HG02798 (cell line): ENCODE results near the gene HCN4.
"Not testable (repeated sequence)": the region's sequence is repeated elsewhere in the genome, so short reads cannot be mapped to it uniquely, and the experiment has no call there.

ENCODE experiments used
- ATAC-seq: cut with Tn5 transposase; IDR thresholded peaks from one replicate; pipeline ENCODE4 v1.9.1; 2021; ENCODE audit warnings: mild to moderate bottlenecking; ENCODE audit not compliant: unreplicated experiment, poor library complexity

HCN4 gene

GRCh38 chr15:73368301-73369136, at the start of gene HCN4:
TSS of gene HCN4 (minus strand) at chr15:73368958. CDS start at chr15:73368270, 688 bp downstream.
- ATAC-seq, result no peak

GRCh38 chr15:73414876-73415275, 46.1 kb upstream of the HCN4 start:
- ATAC-seq, result no peak

DNA sequence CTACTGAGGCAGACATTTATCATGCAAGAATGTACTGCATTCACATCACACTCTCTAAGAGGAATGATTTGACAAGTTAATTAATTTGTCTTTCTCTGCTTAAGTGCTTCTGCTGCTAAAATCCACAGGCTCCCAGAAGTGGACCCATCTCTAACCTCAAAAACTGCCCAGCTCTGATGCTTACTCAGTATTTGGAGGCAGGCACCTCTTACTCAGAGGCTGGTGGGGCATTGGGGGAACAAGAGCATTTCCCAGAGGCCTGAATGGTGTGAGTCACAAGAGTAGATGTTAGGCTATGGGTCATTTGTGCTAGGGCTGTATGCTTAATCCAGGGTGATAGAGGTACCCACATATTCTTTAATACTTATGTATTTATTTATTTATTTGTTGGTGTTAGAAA, 34.4 kb upstream of the HCN4 start:
- no peak for ATAC-seq

DNA sequence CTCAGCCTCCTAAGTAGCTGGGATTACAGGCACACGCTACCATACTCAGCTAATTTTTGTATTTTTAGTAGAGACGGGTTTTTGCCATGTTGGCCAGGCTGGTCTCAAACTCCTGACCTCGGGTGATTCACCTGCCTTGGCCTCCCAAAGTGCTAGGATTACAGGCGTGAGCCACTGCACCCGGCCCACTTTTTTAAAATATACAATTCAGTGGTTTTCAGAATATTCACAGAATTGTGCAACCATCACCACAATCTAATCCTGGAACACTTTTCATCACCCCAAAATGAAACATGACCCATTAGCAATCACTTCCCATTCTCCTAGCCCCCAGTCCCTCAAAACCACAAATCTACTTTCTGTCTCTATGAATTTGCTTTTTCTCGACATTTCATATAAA, 31.5 kb upstream of the HCN4 start:
- not testable (repeated sequence) for ATAC-seq

DNA sequence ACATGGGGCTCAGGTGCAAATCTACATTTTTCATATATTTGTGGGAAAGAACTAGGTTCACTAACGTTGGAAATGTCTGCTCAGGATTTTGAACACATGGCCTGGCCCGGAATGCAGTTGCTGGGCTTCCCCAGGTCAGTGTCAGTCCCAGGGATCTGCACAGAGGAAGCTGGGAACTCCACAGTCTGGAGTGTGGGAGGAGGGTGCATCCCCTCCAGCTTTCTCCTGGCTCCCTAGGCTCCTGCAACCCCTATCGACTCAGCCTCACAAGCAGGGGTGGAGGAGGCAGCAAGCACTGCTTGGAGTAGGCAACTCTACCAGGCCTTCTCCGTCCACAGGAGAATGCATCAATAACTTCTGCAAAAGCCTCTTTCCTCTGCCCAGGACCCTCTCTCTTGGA, 30.1 kb upstream of the HCN4 start:
- no peak for ATAC-seq

GRCh38 chr15:73397461-73397860, 28.7 kb upstream of the HCN4 start:
- ATAC-seq, result no peak

DNA sequence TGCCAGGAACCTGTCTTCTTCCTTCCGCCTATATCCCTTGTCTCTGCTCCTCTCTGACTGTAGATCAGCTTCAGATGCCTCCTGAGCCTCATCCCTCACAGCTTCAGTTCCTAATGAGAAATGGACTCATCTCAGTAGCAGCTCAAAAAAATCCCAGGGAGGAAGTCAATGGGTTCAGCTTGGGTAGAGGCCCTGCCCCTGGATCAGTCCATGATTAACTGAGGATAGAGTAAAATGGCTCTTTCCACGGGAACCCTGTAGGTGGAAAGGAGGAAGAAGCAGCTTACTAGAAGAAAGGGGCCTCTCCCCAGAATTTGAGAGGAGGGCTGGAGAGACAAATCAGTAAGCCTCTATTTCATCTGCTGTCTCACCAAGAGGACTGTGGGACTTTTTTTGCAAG, 26.9 kb upstream of the HCN4 start:
- ATAC-seq, result no peak

GRCh38 chr15:73394782-73395181, 26.0 kb upstream of the HCN4 start:
- ATAC-seq, result no peak

- ATAC-seq, result no peak
Measured at GRCh38 chr15:73393336-73393735, 24.6 kb upstream of the HCN4 start.

DNA sequence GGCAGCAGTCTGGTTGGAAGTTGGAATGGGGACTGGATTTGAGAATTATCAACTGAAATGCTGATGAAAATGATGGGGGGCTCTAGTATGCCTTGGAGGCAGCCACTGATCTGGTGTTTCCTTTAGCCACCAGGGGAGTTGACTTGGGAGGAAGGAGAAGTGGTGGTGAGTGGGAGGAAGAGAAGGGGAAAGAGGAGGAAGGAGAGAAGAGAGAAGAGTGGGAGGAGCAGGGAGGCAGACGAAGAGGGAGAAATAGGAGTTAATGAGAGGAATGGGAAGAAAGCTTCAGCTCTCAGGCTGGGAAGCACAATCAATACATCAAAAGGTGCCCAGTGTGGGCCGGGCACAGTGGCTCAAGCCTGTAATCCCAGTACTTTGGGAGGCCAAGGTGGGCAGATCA, 23.3 kb upstream of the HCN4 start:
- ATAC-seq, result no peak

DNA sequence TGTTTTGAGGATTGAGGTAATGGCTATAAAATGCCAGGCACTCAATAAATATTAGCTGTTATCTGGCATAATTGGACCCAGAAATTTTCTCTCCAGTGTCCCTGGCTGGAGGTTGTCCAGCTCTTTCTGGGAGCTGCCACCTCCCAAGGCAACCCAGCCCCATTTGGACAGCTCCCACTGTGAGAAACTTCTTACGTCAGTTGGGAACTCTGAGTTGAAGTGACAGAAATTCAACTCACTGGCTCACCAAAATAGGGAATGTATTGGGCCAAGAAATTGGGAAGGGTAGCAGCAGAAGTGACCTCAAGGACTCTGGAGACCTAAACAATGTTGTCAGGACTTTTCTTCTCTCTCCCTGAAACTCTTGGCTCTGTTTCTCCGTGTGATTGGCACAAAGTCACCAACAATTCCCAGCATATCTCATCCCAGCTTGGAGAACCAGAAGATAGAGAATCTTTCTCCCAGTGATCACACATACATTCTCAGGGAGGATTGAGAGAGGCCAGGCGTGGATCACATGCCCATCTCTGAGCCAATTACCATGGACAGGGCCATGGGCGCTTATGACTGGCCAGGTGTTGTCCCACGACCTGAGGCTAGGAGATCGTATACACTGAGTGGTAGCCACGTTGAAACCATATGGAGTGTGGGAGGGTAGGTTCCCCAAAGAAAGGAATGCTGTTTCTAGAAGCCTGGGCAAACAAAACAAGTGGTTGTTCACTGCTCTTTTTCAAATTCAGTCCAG, 22.5 kb upstream of the HCN4 start:
- ATAC-seq, result no peak

DNA sequence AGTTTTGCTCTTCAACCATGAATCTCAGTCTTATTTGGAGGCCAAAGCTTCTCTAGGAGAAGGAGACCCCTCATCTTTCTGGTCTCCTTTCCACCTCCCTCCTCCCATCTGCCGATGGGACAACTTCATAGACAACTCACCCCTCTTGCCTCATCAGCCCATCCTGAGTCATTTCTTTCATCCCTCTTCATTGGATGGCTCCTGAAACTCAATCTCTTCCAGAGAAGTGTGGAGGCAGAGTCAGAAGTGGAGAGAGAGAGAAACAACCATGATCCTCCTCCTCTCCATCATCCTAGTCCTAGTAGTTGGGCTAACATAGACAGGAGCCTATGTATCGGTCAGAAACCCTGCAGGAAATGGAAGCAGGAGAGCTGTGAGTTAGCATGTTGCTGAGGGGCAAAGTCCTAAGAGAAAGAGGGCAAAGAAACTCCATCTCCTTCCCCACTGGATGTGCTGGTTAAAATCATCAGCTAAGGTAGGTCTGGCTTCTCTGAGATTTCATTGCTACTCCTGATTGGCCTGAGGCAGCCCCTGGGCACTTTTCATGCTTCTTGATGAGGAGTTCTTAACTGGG, 21.3 kb upstream of the HCN4 start:
- no peak for ATAC-seq

DNA sequence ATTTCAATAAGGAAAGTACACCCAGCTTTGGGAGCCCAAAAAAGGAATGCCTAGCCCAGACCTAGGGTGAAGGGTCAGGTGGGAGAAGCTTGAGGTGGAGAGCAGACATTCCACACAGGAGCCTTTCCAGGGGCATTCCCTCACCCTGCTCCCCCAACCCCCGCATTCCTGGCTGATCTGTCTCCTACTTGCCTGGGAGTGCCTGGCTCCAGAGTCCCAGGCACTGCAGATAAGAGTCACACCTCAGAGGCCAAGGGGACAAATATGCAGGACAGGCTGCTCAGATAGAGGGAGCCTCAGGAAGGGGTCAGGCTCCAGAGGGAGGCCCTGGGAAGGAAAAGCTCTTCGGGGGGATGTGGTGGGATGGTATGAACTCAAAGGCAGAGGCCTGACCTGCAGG, 20.8 kb upstream of the HCN4 start:
- ATAC-seq, result no peak

DNA sequence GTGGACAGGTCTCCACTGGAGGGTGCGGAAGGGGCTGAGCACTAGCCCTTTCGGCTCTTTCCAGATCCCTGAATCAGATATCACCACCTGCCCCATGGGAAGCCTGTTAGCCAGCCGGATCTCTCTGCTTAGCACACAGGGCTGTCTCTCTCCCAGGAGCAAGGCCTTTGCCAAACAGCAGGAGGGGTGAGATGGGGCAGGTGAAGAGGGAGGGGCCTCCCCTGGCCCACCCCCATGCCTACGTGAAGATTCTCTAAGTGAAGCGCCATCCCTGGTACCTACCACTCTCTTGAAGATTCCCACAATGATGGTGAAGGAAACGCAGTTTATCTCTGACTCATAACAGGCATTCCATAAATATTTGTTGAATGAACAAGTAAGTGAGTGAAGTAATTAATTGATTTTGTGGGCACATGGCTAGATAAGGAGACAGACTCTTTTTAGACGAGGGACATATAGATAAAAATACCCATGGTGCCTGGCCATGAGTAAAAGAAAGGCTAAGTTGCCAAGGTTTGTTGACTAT, 19.6 kb upstream of the HCN4 start:
- no peak for ATAC-seq

DNA sequence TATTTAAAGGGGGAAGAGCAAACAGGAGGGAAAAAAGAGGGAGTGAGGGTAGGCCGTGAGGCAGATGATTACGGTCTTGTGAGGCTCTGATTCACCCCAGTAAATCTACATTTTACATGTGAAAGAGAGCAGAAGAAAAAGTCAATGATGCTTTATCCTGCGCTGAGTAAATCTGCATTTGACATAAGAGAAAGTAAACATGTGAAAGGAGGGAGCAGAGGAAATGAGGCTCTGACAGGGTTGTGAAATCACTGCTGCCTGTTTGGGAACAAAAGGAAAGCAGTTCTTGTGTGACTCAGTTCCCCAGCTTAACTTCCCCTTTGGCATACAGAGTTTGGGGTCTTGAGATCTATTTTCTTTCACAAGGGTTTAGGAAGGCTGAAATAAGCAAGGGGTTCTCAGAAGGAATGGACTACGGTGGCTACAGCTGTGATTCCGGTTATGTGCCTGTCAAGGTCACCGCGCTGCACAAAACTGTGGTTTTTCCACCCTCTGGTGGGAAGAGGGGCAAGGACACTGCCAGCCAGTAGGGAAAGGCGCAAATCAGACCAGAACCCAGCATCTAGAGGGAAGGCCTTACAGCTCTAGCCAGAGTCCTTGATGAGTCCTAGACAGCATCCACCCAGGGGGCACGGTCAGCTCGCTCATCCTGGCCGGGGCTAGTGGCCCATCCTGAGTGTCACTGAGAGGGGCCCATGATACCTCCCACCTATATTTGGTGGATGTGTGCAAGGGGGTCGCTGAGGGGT, 18.9 kb upstream of the HCN4 start:
- no peak for ATAC-seq

DNA sequence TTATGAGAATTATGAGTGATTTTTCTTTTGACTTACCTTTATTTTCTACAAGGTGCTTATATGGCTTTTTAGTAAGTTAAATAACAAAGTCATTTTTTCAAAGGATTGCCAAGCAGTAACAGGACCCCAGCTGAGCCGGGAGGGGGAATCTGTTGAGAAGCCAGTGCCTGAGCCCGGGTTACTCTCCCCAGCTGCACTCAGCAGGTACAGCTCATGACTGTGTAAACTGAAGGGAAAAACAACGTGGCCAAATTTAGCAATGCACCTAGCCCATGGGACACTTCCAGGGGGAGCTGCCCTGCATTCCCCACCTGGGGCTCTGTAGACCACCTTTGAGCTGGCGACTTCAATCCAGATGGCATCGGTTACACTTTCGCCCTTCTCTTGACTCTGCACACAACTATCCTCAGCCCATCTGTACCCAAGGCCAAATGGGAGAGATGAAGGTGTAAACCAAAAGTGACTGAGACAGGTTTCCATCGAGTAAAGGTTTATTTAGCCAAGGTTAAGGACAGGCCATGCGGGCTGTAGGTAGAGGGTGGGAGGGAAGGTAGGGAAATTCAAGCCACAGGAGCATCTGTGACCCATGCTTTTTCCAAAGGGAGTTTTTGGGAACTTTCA, 18.2 kb upstream of the HCN4 start:
- ATAC-seq, result no peak

DNA sequence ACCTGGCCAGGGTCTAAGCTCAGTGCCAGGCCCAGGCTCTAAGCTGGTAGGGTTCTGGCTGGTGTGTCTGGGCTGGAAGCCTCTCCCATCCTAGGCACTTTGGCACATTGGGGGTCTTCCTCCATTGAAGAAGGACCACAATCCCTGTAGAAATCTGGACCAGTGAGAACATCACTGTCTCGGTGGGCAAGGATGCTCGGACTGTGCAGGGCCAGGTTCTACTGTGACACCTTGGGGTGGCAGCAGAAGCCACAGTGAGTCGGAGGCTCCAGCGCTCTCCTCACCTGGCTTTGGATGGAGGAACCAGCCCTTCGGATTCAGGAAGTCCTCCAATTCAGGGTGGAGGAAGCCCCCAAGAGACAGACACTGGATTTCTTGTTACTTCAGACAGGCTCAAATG, 17.5 kb upstream of the HCN4 start:
- ATAC-seq, result no peak

DNA sequence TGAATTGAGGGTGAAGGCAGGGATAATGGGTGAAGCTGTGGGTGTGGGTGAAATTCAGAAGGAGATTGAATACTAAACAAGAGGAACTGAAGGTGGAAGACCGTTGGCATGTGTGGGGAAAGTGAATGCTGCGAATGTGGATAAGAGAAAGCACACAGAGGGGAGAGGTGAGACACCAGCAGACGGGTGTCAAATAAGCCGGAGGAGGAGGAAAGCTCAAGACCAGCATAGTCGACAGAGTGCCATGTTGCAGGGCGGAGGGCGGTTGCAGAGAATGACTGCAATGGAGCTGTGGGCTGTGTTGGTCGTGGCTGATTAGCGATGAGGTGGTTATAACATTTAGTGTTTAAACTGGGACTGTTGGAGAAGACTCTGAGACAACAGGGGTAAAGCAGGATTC, 16.4 kb upstream of the HCN4 start:
- ATAC-seq, result no peak

DNA sequence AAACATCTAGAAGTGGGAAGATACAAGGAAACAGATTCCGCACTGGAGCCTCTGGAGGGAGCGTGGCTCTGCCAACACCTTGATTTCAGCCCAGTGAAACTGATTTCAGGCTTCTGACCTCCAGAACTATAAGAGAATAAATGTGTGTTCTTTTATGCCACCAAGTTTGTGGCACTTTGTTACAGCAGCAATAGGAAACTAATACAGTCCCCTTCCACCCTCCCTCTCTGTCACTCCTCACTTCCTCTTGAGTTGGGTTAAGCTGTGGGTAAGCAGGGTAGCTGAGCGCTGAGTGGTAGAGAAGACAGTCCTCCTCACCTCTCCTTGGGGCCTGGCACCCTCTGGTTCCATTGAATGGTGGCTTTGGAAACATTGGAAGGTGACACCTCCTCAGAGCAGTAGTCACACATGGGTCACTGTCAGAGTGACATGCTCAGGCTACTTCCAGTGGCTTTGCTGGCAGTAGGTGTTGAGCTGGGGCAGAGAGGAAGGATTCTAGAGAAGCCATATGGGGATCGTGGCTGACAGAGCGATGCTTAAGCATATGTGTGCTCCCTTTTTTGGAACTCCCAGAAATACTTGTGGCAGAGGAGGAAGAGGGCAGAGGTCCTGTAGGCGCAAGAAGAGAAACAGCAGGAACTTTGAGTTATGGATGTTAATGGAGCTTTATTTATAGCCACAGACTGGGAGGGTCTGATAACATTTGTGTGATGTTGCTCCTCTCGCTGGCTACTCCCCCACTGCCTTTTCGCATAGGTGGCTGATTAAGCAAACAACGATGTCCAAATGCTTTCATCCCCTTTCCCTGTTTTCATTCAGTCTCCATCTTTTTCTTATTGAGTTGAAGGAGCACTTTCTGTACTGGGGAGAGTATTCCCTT, 14.8 kb upstream of the HCN4 start:
- ATAC-seq, result no peak
